ENCODE data around the gene FERMT2. TPM values are rescaled to one million over a fixed set of nuclear protein-coding genes. Genes with fewer than 3 reads are reported as not detected.
A peak's percentile ranks its signal among the peaks of the same experiment; 100 is the strongest.

Gene FERMT2
- total RNA-seq, 6 donors from 2014 or later: 34.6 to 121 (median 72.3) TPM

DNA sequence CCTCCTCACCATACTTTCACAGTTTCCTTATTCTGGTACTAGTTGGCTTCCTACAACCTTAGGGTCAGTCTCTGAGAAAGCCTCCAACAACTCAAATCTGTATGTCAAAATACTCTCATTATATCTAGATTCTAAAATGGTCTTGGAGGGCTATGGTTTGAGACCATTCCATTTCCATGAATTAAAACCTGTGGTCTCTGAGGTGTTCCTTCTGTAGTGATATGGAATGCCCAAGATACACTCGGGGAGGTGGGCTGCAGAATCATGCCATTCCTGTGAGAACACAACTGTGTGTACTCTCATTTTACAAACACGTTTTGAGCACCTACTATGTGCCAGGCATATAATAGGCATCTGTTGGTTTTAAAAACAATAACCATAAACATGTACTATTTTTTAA is 74.0 kb downstream of the FERMT2 start:
- no peak for TF ChIP-seq POLR2A (IDR thresholded peaks at IDR 0.05)
- TF ChIP-seq EP300 (IDR thresholded peaks at IDR 0.05): no peak
- TF ChIP-seq, protein P1, sequence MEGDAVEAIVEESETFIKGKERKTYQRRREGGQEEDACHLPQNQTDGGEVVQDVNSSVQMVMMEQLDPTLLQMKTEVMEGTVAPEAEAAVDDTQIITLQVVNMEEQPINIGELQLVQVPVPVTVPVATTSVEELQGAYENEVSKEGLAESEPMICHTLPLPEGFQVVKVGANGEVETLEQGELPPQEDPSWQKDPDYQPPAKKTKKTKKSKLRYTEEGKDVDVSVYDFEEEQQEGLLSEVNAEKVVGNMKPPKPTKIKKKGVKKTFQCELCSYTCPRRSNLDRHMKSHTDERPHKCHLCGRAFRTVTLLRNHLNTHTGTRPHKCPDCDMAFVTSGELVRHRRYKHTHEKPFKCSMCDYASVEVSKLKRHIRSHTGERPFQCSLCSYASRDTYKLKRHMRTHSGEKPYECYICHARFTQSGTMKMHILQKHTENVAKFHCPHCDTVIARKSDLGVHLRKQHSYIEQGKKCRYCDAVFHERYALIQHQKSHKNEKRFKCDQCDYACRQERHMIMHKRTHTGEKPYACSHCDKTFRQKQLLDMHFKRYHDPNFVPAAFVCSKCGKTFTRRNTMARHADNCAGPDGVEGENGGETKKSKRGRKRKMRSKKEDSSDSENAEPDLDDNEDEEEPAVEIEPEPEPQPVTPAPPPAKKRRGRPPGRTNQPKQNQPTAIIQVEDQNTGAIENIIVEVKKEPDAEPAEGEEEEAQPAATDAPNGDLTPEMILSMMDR (IDR thresholded peaks at IDR 0.05): no peak
- TF ChIP-seq POLR2AphosphoS5 (IDR thresholded peaks at IDR 0.05): no peak
- Histone ChIP-seq H3K4me3 (no peak overlapping the region), H3K27me3 (no peaks in the 10 kb centered on the region), H3K27ac (no peak overlapping the region), H3K4me1 (peaks cover 0 to 19% (median 1%) of the 10 kb centered on the region in 4 donors), H3K9me3 (no peaks in the 10 kb centered on the region), H3K36me3 (peaks cover 11 to 79% (median 19%) of the 10 kb centered on the region in 4 donors)
- no peak for DNase-seq
- WGBS, 2 donors: 89 to 91% methylated on average over 2 of the region's 2 CpGs
- ATAC-seq (ENCODE audit: low FRiP score in 2 of 2): no peak

DNA sequence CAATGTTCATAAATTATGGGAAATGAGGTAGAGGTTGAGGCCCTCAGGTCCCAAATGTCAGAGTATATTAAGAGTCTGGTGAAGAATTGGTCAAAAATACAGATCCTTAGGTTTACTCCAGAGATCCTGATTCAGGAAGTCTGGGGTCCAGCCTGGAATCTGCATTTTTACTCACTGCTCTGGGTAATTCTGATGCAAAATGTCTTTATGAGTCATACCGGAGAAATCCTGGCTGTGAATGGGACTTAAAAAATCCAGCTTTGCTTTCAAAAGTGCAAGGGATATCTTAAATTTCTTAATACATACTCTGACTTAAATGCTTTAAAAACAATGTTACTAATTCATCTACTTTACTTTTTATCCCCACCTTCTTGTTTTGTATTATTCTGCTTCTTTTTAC is 74.5 kb downstream of the FERMT2 start:
- WGBS, 2 donors: 96 to 100% methylated on average over 1 of the region's 1 CpG

DNA sequence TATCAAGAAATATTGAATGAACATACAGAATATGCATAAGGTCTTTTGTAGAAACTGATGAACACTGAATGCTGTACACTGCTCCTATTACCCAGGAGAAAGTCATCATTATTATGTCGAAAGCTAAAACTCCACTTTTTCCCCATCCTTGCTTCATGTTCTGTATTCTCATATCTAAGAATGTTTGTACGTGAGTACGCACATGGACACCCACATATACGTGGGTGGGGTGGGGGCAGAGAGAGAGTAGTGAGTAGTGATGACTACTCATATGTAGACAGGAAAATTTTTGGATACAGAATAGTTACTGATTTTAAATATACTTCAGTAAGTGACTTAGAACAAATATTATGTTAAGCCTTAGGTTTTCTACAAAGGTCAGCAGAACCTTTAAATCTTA is 75.1 kb downstream of the FERMT2 start:
- H3K36me3 ChIP-seq: peaks cover 11 to 85% (median 29%) of the 10 kb centered on the region in 4 donors
- TF ChIP-seq, protein P1 (IDR thresholded peaks at IDR 0.05): no peak
- no peak for TF ChIP-seq POLR2AphosphoS5 (IDR thresholded peaks at IDR 0.05)
- no peak for TF ChIP-seq EP300 (IDR thresholded peaks at IDR 0.05)
- TF ChIP-seq POLR2A (IDR thresholded peaks at IDR 0.05): no peak
- no peaks in the 10 kb centered on the region for H3K27me3 ChIP-seq
- H3K4me1 ChIP-seq: peaks cover 0 to 16% (median 1%) of the 10 kb centered on the region in 4 donors
- no peak for DNase-seq
- no peak overlapping the region for H3K27ac ChIP-seq
- no peak for ATAC-seq (ENCODE audit: low FRiP score in 2 of 2)
- H3K9me3 ChIP-seq: no peaks in the 10 kb centered on the region
- no peak overlapping the region for H3K4me3 ChIP-seq
- 91 to 94% methylated on average over 4 of the region's 4 CpGs for WGBS, 2 donors

More for the DNA sequence above, 74.5 kb downstream of the FERMT2 start:
- Histone ChIP-seq H3K36me3 (peaks cover 11 to 84% (median 23%) of the 10 kb centered on the region in 4 donors), H3K27me3 (no peaks in the 10 kb centered on the region), H3K4me3 (no peak overlapping the region), H3K27ac (peak overlapping the region in 1 of 4 donors; percentile 13), H3K4me1 (peaks cover 0 to 19% (median 1%) of the 10 kb centered on the region in 4 donors), H3K9me3 (no peaks in the 10 kb centered on the region)
- no peak for TF ChIP-seq POLR2A (IDR thresholded peaks at IDR 0.05)
- TF ChIP-seq, protein P1 (IDR thresholded peaks at IDR 0.05): no peak
- no peak for DNase-seq
- ATAC-seq (ENCODE audit: low FRiP score in 2 of 2): peak in 1 of 2 donors; percentile 11

DNA sequence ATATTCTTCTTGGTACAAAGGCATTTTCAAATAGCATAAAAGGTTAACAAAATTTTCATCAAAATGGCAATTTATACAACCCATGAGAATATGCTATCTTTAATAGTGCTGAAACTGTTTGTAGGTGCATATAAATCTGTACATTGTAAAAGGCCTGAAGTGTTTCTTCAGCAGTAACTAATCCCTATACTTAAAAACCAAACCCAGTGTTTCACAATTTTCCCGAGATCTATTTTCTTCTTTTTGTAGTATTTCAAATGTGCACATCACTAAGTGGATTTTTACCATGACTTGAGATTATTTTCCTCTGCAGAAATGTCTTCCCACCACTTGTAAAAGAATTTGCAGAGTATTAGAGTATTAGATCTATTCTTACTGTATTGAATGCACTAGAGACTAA is 76.5 kb downstream of the FERMT2 start:
- Histone ChIP-seq H3K4me3 (no peak overlapping the region), H3K27me3 (no peaks in the 10 kb centered on the region), H3K27ac (no peak overlapping the region), H3K4me1 (peaks cover 0 to 16% (median 1%) of the 10 kb centered on the region in 4 donors), H3K9me3 (no peaks in the 10 kb centered on the region), H3K36me3 (peaks cover 11 to 88% (median 26%) of the 10 kb centered on the region in 4 donors)
- no peak for TF ChIP-seq EP300 (IDR thresholded peaks at IDR 0.05)
- no peak for TF ChIP-seq POLR2AphosphoS5 (IDR thresholded peaks at IDR 0.05)
- TF ChIP-seq POLR2A (IDR thresholded peaks at IDR 0.05): no peak
- TF ChIP-seq, protein P1 (IDR thresholded peaks at IDR 0.05): no peak
- no peak for DNase-seq
- 81 to 92% methylated on average over 1 of the region's 1 CpG for WGBS, 2 donors
- no peak for ATAC-seq (ENCODE audit: low FRiP score in 2 of 2)

DNA sequence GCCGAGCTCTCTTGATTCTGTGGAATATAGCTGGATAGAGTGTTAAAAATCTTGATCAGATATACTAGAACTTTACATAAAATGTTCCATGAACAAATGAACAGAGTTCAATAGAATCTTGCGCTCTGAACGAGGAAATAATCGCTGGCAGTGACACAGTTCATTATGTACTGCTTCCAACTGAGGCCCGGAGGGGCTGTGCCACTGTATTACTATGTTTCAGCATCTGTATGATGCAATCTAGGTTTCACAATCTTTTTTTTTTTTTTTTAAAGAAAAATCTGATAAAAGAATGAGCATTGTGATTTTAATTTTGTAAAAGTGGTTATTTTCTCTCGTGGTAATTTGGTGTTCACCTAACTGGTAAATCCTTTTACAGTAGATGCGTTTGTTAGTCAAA is 77.2 kb downstream of the FERMT2 start:
- Histone ChIP-seq H3K27me3 (no peaks in the 10 kb centered on the region), H3K9me3 (no peaks in the 10 kb centered on the region), H3K4me3 (no peak overlapping the region), H3K36me3 (peaks cover 11 to 95% (median 26%) of the 10 kb centered on the region in 4 donors), H3K4me1 (peaks cover 0 to 16% (median 1%) of the 10 kb centered on the region in 4 donors), H3K27ac (no peak overlapping the region)
- 66 to 74% methylated on average over 7 of the region's 7 CpGs for WGBS, 2 donors
- ATAC-seq (ENCODE audit: low FRiP score in 2 of 2) (peak in 1 of 2 donors; percentile 82), DNase-seq (peak in 1 of 2 donors; percentile 28)
- TF ChIP-seq POLR2AphosphoS5 (IDR thresholded peaks at IDR 0.05): no peak
- TF ChIP-seq, protein P1 (IDR thresholded peaks at IDR 0.05): no peak
- no peak for TF ChIP-seq EP300 (IDR thresholded peaks at IDR 0.05)
- no peak for TF ChIP-seq POLR2A (IDR thresholded peaks at IDR 0.05)
